DND-41 (cell line): ENCODE results near the gene ANO9.

Experiments
- ATAC-seq: fragments of 200-7000 bp; cut with Tn5 transposase; 3 replicates; pipeline ENCODE4 v1.9.1; 2021; ENCODE audit warnings: low read depth; ENCODE audit not compliant: insufficient read depth
- DNase-seq: peaks from one replicate; pipeline ENCODE4 v3.0.0-alpha.2; 2020
- H2AFZ ChIP-seq: 2 replicates; pipeline ENCODE4 v1.6.0; 2012; ENCODE audit warnings: low read depth, low read length
- H3K27ac ChIP-seq: 2 replicates; pipeline ENCODE4 v1.5.1; 2012; ENCODE audit warnings: low read length, inconsistent platforms
- H3K27me3 ChIP-seq: fragments of 200-600 bp; sonication (generic); 2 replicates; pipeline ENCODE4 v1.6.0; 2012; ENCODE audit warnings: low read length, mild to moderate bottlenecking, inconsistent platforms; ENCODE audit not compliant: insufficient read depth, poor library complexity
- H3K36me3 ChIP-seq: 2 replicates; pipeline ENCODE4 v1.5.1; 2012; ENCODE audit warnings: low read length, inconsistent platforms; ENCODE audit not compliant: insufficient read depth
- H3K4me1 ChIP-seq: 2 replicates; pipeline ENCODE4 v1.5.1; 2012; ENCODE audit warnings: mild to moderate bottlenecking, low read length; ENCODE audit not compliant: insufficient read depth
- H3K4me2 ChIP-seq: 2 replicates; pipeline ENCODE4 v1.6.0; 2012; ENCODE audit warnings: mild to moderate bottlenecking, moderate library complexity, low read length, inconsistent platforms; ENCODE audit not compliant: insufficient read depth
- H3K4me3 ChIP-seq, 2 experiments: fragments of 200-600 bp in 1 of 2; shearing (Covaris generic) in 1 of 2; 2 replicates each; pipeline ENCODE4 v1.5.1; 2012 to 2016; ENCODE audit warnings: inconsistent platforms in 2 of 2, low read length in 2 of 2, mild to moderate bottlenecking in 2 of 2, low read depth in 1 of 2, moderate library complexity in 1 of 2
- H3K79me2 ChIP-seq: 2 replicates; pipeline ENCODE4 v1.6.0; 2012; ENCODE audit warnings: low read length, inconsistent platforms; ENCODE audit not compliant: insufficient read depth
- H3K9ac ChIP-seq: 2 replicates; pipeline ENCODE4 v1.6.0; 2012; ENCODE audit warnings: low read depth, mild to moderate bottlenecking, inconsistent platforms, low read length, moderate library complexity
- H3K9me3 ChIP-seq: 2 replicates; pipeline ENCODE4 v1.5.1; 2012; ENCODE audit warnings: low read length, moderate library complexity, mild to moderate bottlenecking, inconsistent platforms; ENCODE audit not compliant: insufficient read depth, severe bottlenecking
- H4K20me1 ChIP-seq: 2 replicates; pipeline ENCODE4 v1.6.0; 2012; ENCODE audit warnings: low read length; ENCODE audit not compliant: insufficient read depth
- CTCF ChIP-seq: IDR thresholded peaks from 2 replicates; pipeline ENCODE4 v1.5.1; 2012; ENCODE audit warnings: borderline replicate concordance, low read length, moderate library complexity, mild to moderate bottlenecking; ENCODE audit not compliant: poor library complexity, severe bottlenecking; ENCODE audit errors: extremely low read depth
- EZH2 ChIP-seq: IDR thresholded peaks from 3 replicates; pipeline ENCODE4 v1.6.1; 2012; ENCODE audit warnings: borderline replicate concordance, low read depth, mild to moderate bottlenecking, moderate library complexity, low read length, inconsistent platforms; ENCODE audit not compliant: severe bottlenecking

The ANO9 gene

DNA sequence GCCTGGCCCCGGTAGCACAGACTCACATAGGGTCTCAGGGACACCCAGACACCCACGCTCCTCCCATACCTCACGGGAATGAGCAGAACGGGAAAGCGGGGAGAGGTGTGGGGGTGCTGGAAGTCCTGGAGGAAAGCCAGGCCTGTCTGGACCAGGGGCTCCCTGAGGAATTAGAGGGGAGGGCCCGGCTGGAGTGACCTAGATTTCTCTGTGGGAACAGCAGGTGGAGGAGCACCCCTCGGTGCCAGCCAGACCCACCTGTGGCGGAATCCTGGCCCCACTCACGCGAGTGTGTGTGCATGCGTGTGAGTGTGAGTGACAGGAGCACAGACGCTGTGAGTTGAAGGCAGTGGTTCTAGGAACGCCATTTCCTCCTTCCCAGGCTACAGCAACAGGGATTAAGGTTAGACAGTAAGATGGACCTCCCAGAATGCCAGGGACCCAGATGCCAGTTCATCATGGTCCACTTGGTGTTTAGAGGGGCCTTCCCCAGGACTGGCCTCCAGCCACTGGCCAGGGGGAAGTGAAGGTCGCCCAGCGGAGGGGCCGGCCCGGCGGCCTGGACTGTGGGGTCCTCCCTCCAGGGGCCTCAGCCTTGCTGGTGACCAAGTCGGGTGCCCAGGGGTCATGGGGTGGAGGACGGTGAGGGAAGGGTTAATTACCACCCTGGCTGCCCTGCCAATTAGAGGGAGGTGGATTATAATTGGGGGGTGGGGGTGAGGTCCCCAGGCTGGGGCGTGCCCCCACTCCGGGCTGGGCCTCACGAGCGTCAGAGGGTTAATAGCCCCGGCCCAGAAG is 46.8 kb downstream of the ANO9 start:
- ATAC-seq (no peak), DNase-seq (no peak)
- Histone ChIP-seq H3K4me3 (no peak overlapping the region), H3K9ac (no peak overlapping the region), H2AFZ (no peak overlapping the region), H3K4me1 (no peaks in the 10 kb centered on the region), H3K36me3 (no peaks in the 10 kb centered on the region), H4K20me1 (peaks cover 25% of the 10 kb centered on the region), H3K79me2 (no peaks in the 10 kb centered on the region), H3K27ac (no peak overlapping the region), H3K27me3 (peaks cover 19% of the 10 kb centered on the region), H3K9me3 (no peaks in the 10 kb centered on the region), H3K4me2 (no peak overlapping the region)
- TF ChIP-seq EZH2 (no peak), CTCF (no peak)

GRCh38 chr11:394034-394857 is 47.6 kb downstream of the ANO9 start, which contains the start of gene PKP3:
Gene PKP3 (plus strand): TSS chr11:394209. CDS start chr11:394293, 84 bp downstream.
- DNase-seq (no peak), ATAC-seq (no peak)
- Histone ChIP-seq H3K9ac (no peak within 1 kb of the TSS), H3K36me3 (no peaks in the 10 kb centered on the region), H3K4me2 (no peak within 1 kb of the TSS), H4K20me1 (peaks cover 25% of the 10 kb centered on the region), H3K27me3 (peaks cover 19% of the 10 kb centered on the region), H3K4me3 (no peak within 1 kb of the TSS), H3K27ac (no peak within 1 kb of the TSS), H3K79me2 (no peaks in the 10 kb centered on the region), H2AFZ (no peak within 1 kb of the TSS), H3K9me3 (no peaks in the 10 kb centered on the region), H3K4me1 (no peaks in the 10 kb centered on the region)
- TF ChIP-seq EZH2 (no peak), CTCF (no peak)

GRCh38 chr11:393219-394033 is 48.4 kb downstream of the ANO9 start:
- Histone ChIP-seq H3K79me2 (no peaks in the 10 kb centered on the region), H2AFZ (no peak overlapping the region), H3K9me3 (no peaks in the 10 kb centered on the region), H3K36me3 (no peaks in the 10 kb centered on the region), H3K4me2 (no peak overlapping the region), H3K4me1 (no peaks in the 10 kb centered on the region), H4K20me1 (peaks cover 25% of the 10 kb centered on the region), H3K9ac (no peak overlapping the region), H3K4me3 (no peak overlapping the region), H3K27me3 (peaks cover 19% of the 10 kb centered on the region), H3K27ac (no peak overlapping the region)
- ATAC-seq (no peak), DNase-seq (no peak)
- TF ChIP-seq EZH2 = no peak
- no peak for TF ChIP-seq CTCF
